ENCODE measurements around the gene TECTB. TPM values are rescaled to one million over a fixed set of nuclear protein-coding genes. Genes with fewer than 3 reads are reported as not detected.

The TECTB gene
- total RNA-seq, 1 experiment from 2014 or later = 0.07 TPM

GRCh38 chr10:112274831-112275230 lies 8.4 kb upstream of the TECTB start:
- Histone ChIP-seq H3K36me3 (ENCODE audit: control insufficient read depth in 1 of 2, insufficient read depth in 2 of 2, low read length in 2 of 2) (no peaks in the 10 kb centered on the region), H3K79me2 (ENCODE audit: insufficient read depth, low read length) (no peaks in the 10 kb centered on the region), H3K4me1 (ENCODE audit: control insufficient read depth in 1 of 2, insufficient read depth in 2 of 2, low read length in 2 of 2) (no peaks in the 10 kb centered on the region), H2AFZ (ENCODE audit: low read depth, low read length, poor library complexity, severe bottlenecking) (no peak overlapping the region), H3K9me3 (ENCODE audit: control insufficient read depth in 1 of 2, insufficient read depth in 1 of 2, low read depth in 1 of 2, low read length in 2 of 2) (no peaks in the 10 kb centered on the region), H3K27ac (ENCODE audit: low read depth, low read length) (no peak overlapping the region), H3K9ac (ENCODE audit: low read length) (no peak overlapping the region), H3K4me2 (ENCODE audit: low read length) (no peak overlapping the region), H3K9me2 (ENCODE audit: insufficient read depth) (no peaks in the 10 kb centered on the region), H3K27me3 (ENCODE audit: insufficient read depth, low read length) (no peaks in the 10 kb centered on the region), H4K20me1 (ENCODE audit: insufficient read depth) (no peaks in the 10 kb centered on the region), H3K4me3 (replicated peaks in 1 of 2; ENCODE audit: low read depth in 1 of 2, low read length in 2 of 2) (no peak overlapping the region)
- no peak for TF ChIP-seq CTCF (IDR thresholded peaks at IDR 0.05 in 2 of 3, conservative IDR thresholded peaks at IDR 0.05 in 1 of 3; ENCODE audit: borderline replicate concordance in 1 of 3, insufficient read depth in 1 of 3, low read depth in 2 of 3, low read length in 2 of 3)
- no peak for TF ChIP-seq TCF7L2 (IDR thresholded peaks at IDR 0.05; ENCODE audit: borderline replicate concordance, extremely low read depth, insufficient read depth, insufficient read length)
- TF ChIP-seq ELF1 (IDR thresholded peaks at IDR 0.05; ENCODE audit: borderline replicate concordance, low read depth) = no peak
- TF ChIP-seq SP1 (IDR thresholded peaks at IDR 0.05; ENCODE audit: low read depth) = no peak
- no peak for TF ChIP-seq ZFX (IDR thresholded peaks at IDR 0.05)
- TF ChIP-seq SRF (IDR thresholded peaks at IDR 0.05; ENCODE audit: low read depth) = no peak
- TF ChIP-seq JUND (IDR thresholded peaks at IDR 0.05) = no peak
- TF ChIP-seq ZBTB33 (IDR thresholded peaks at IDR 0.05; ENCODE audit: extremely low read depth, insufficient replicate concordance, low read length) = no peak
- no peak for TF ChIP-seq MAX (IDR thresholded peaks at IDR 0.05)
- TF ChIP-seq RAD21 (IDR thresholded peaks at IDR 0.05; ENCODE audit: low read depth) = no peak
- no peak for TF ChIP-seq YY1 (IDR thresholded peaks at IDR 0.05; ENCODE audit: extremely low read depth, insufficient replicate concordance, low read depth, low read length)
- no peak for TF ChIP-seq EGR1 (IDR thresholded peaks at IDR 0.05; ENCODE audit: low read depth)
- TF ChIP-seq CBX3 (IDR thresholded peaks at IDR 0.05; ENCODE audit: low read depth) = no peak
- POLR2A ChIA-PET = no interaction called here
- RAD21 ChIA-PET (ENCODE audit: low non-redundant PET in 1 of 2, low total read pairs in 2 of 2, uncharacterized antibody in 2 of 2, unreplicated experiment in 2 of 2) = no interaction called here
- no peak for DNase-seq (ENCODE audit: low read depth, low spot score)
- CTCF ChIA-PET = no interaction called here
- no peak for ATAC-seq
- intact Hi-C loops (cut with micrococcal nuclease) = no loop called here
- no TSS peak for BruUV-seq (replicated peaks)

All from HCT116 (cell line).